HepG2 (cell line): ENCODE results near the gene COL4A3. TPM values are rescaled to one million over a fixed set of nuclear protein-coding genes. Genes with fewer than 3 reads are reported as not detected.

Experiments
- BRD4 ChIP-seq: sonication (generic); formaldehyde crosslinking; IDR thresholded peaks from 2 replicates; pipeline ENCODE4 v1.4.0; 2020; ENCODE audit warnings: missing genetic modification reagents
- HBP1 ChIP-seq: IDR thresholded peaks from 2 replicates; pipeline ENCODE4 v1.6.1; 2016; ENCODE audit warnings: low read depth, control low read depth
- HNRNPK ChIP-seq: fragments of 200-400 bp; formaldehyde crosslinking; IDR thresholded peaks from 2 replicates; pipeline ENCODE4 v1.6.1; 2018; ENCODE audit warnings: low read length, low read depth, moderate library complexity, mild to moderate bottlenecking; ENCODE audit not compliant: poor library complexity, severe bottlenecking
- MTF2 ChIP-seq: sonication (generic); formaldehyde crosslinking; IDR thresholded peaks from 2 replicates; pipeline ENCODE4 v1.5.0; 2020; ENCODE audit warnings: missing genetic modification reagents, borderline replicate concordance
- NFKB2 ChIP-seq: sonication (generic); formaldehyde crosslinking; IDR thresholded peaks from 2 replicates; pipeline ENCODE4 v1.4.0; 2020; ENCODE audit warnings: missing genetic modification reagents, borderline replicate concordance
- PAX8 ChIP-seq: sonication (generic); formaldehyde crosslinking; IDR thresholded peaks from 2 replicates; pipeline ENCODE4 v1.8.0; 2022; ENCODE audit warnings: mild to moderate bottlenecking, missing genetic modification reagents, borderline replicate concordance
- POGK ChIP-seq: sonication (generic); formaldehyde crosslinking; conservative IDR thresholded peaks from 2 replicates; pipeline ENCODE4 v1.8.0; 2022; ENCODE audit warnings: mild to moderate bottlenecking, moderate library complexity, missing genetic modification reagents
- PRDM15 ChIP-seq: sonication (generic); formaldehyde crosslinking; IDR thresholded peaks from 2 replicates; pipeline ENCODE4 v1.4.0; 2020; ENCODE audit warnings: missing genetic modification reagents
- SRSF4 ChIP-seq: fragments of 200-400 bp; formaldehyde crosslinking; IDR thresholded peaks from one replicate; pipeline ENCODE4 v1.6.1; 2018; ENCODE audit warnings: mild to moderate bottlenecking, low read depth, low read length, moderate library complexity; ENCODE audit not compliant: poor library complexity, severe bottlenecking
- ZBTB8A ChIP-seq: sonication (generic); formaldehyde crosslinking; IDR thresholded peaks from 2 replicates; pipeline ENCODE4 v1.4.0; 2020; ENCODE audit warnings: mild to moderate bottlenecking, low read depth, missing genetic modification reagents, borderline replicate concordance
- ZGPAT ChIP-seq: IDR thresholded peaks from 2 replicates; pipeline ENCODE4 v1.6.1; 2016; ENCODE audit warnings: mild to moderate bottlenecking
- ZMAT5 ChIP-seq: sonication (generic); formaldehyde crosslinking; IDR thresholded peaks from 2 replicates; pipeline ENCODE4 v1.5.0; 2020; ENCODE audit warnings: mild to moderate bottlenecking, low read depth, missing genetic modification reagents, borderline replicate concordance
- ZNF343 ChIP-seq: sonication (generic); formaldehyde crosslinking; IDR thresholded peaks from 2 replicates; pipeline ENCODE4 v1.4.0; 2020; ENCODE audit warnings: mild to moderate bottlenecking, missing genetic modification reagents
- ZNF788 ChIP-seq: sonication (generic); formaldehyde crosslinking; IDR thresholded peaks from 2 replicates; pipeline ENCODE4 v1.5.0; 2020; ENCODE audit warnings: mild to moderate bottlenecking, missing genetic modification reagents, borderline replicate concordance
- ZNF883 ChIP-seq: sonication (generic); formaldehyde crosslinking; IDR thresholded peaks from 2 replicates; pipeline ENCODE4 v1.5.1; 2020; ENCODE audit warnings: mild to moderate bottlenecking, missing genetic modification reagents; ENCODE audit errors: not compliant biosample characterization
- polyA plus RNA-seq, 8 experiments: library from polyadenylated mRNA; depleted of rRNA in 3 of 8; stranded (reverse) in 7 of 8; unstranded in 1 of 8; fragments of >200 nt; fragmentation: Illumina TruSeq in 4 of 8; extraction: Trizol in 4 of 8; gene quantifications; 2 replicates each; pipeline versions ENCODE4 v1.2.1 to v1.2.3, GENCODE V29; 2011 to 2016; ENCODE audit warnings: low read depth in 4 of 8, missing spikeins in 1 of 8, mixed read lengths in 1 of 8; ENCODE audit not compliant: insufficient read depth in 1 of 8
- total RNA-seq, 5 experiments: library from RNA; depleted of rRNA; stranded (reverse); fragments of >200 nt; fragmentation: Illumina TruSeq; extraction: Trizol; gene quantifications; 2 replicates each; pipeline ENCODE4 v1.2.3, GENCODE V29; 2016; ENCODE audit warnings: low read depth in 1 of 5

The COL4A3 gene
- total and polyA plus RNA-seq, 2 of the 13 experiments (the other 11 are each of a cell fraction or from before 2014, with no cell fraction given), result 0.02 TPM; not detected in 1

- no peak for TF ChIP-seq PAX8
- TF ChIP-seq ZBTB8A (CRISPR knock-in tag), result no peak
- no peak for TF ChIP-seq PRDM15 (CRISPR knock-in tag)
- no peak for TF ChIP-seq SRSF4
- no peak for TF ChIP-seq ZGPAT (CRISPR knock-in tag)
- no peak for TF ChIP-seq ZMAT5
- 0 out of 2 replicates have a peak, but pooled peaks have one; percentile 19 for TF ChIP-seq POGK (CRISPR knock-in tag)
- 0 out of 2 replicates have a peak, but pooled peaks have one; percentile 1 for TF ChIP-seq MTF2 (CRISPR knock-in tag)
- peak; percentile 80 for TF ChIP-seq HNRNPK
- TF ChIP-seq ZNF883, result no peak
- TF ChIP-seq ZNF788 (CRISPR knock-in tag), result no peak
- TF ChIP-seq ZNF343, result no peak
- TF ChIP-seq NFKB2 (CRISPR knock-in tag), result no peak
- no peak for TF ChIP-seq HBP1
- no peak for TF ChIP-seq BRD4 (CRISPR knock-in tag)
Observed at GRCh38 chr2:227163998-227164762, at the start of gene COL4A3, which contains the start of gene COL4A4 (continued).
